HFFc6 (cell line): ENCODE measurements around the gene FBXW11. TPM values are rescaled to one million over a fixed set of nuclear protein-coding genes. Genes with fewer than 3 reads are reported as not detected.
"Not testable (repeated sequence)": the region's sequence is repeated elsewhere in the genome, so short reads cannot be mapped to it uniquely, and the experiment has no call there.

Source experiments
- DNase-seq: peaks from one replicate; pipeline ENCODE4 v3.0.0-alpha.2; 2018
- H3K27ac Mint-ChIP-seq: 2 replicates; pipeline ENCODE4 v1.8.0; 2020; ENCODE audit warnings: mild to moderate bottlenecking, mixed read lengths
- H3K27me3 Mint-ChIP-seq: 2 replicates; pipeline ENCODE4 v1.8.0; 2021; ENCODE audit warnings: mild to moderate bottlenecking, moderate library complexity, mixed read lengths; ENCODE audit not compliant: insufficient read depth
- H3K36me3 Mint-ChIP-seq: 2 replicates; pipeline ENCODE4 v1.8.0; 2021; ENCODE audit warnings: low read depth, mixed read lengths
- H3K4me1 Mint-ChIP-seq: 2 replicates; pipeline ENCODE4 v1.8.0; 2020; ENCODE audit warnings: low read depth, mixed read lengths
- H3K4me3 Mint-ChIP-seq: 2 replicates; pipeline ENCODE4 v1.8.0; 2020; ENCODE audit warnings: mild to moderate bottlenecking, moderate library complexity, mixed read lengths
- H3K9me3 Mint-ChIP-seq: 2 replicates; pipeline ENCODE4 v1.8.0; 2020; ENCODE audit warnings: mild to moderate bottlenecking, mixed read lengths
- CTCF ChIP-seq: fragments of 200-600 bp; sonication (generic); IDR thresholded peaks from 2 replicates; pipeline ENCODE4 v1.5.0; 2021; ENCODE audit warnings: antibody characterized with exemption, mild to moderate bottlenecking
- total RNA-seq, 6 experiments: library from RNA; stranded (reverse); fragmentation: NEBNext Ultra II Directional; extraction: Animal tissue kit (Norgen Biotek cat#: 25700); gene quantifications; 2 replicates in 1 of 6; 3 replicates in 5 of 6; pipeline ENCODE4 v1.2.3, GENCODE V29; 2021

FBXW11 gene
- total RNA-seq, 6 experiments from 2014 or later = 54.5 to 60.5 (median 58.5) TPM

DNA sequence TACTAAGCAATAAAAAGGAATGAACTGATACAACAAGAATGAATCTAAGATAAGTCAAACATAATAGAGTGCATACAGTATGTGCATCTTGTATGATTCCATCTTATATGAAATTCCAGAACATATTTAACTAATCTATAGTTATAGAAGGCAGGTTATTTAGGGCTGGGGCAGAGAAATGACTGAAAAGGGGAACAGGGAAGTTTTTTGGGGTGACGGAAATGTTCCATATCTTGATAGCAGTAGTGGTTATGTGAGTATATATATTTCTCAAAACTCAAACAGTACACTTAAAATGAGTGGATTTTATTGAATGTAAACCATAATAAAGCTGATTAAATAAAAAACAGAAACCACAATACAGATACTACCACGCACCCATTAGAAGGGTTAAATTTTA lies 24.6 kb downstream of the FBXW11 start:
- Mint-ChIP-seq H3K27me3 (no peaks in the 10 kb centered on the region; the same call in 1 of the 2 replicates), H3K4me3 (no peak overlapping the region)
- no peak for TF ChIP-seq CTCF

DNA sequence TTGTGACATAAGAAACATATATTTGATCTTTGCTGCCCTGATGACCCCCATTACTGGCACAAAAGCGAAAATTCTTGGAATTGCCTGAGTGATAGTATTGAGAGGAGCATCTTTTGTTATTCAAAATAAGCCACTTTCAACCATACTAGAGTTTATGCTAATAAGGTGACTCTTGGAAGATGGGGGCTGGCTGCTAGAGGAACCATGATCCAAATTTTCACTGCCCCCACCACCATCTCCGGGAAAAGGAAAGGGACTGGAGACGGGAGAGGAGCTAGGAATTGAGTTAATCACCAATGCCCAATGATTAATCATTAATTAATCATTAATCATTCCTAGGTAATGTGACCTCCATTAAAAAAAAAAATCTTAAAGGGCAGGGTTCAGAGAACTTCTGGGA lies 25.6 kb downstream of the FBXW11 start:
- H3K4me3 Mint-ChIP-seq = no peak overlapping the region
- H3K36me3 Mint-ChIP-seq = peaks cover 37% of the 10 kb centered on the region
- H3K27me3 Mint-ChIP-seq = no peaks in the 10 kb centered on the region; the same call in 1 of the 2 replicates
- H3K9me3 Mint-ChIP-seq = peaks cover 39% of the 10 kb centered on the region
- DNase-seq = no peak
- no peak for TF ChIP-seq CTCF
- H3K4me1 Mint-ChIP-seq = peaks cover 29% of the 10 kb centered on the region
- no peak overlapping the region for H3K27ac Mint-ChIP-seq

More for the DNA sequence above, 24.6 kb downstream of the FBXW11 start:
- peaks cover 39% of the 10 kb centered on the region for H3K9me3 Mint-ChIP-seq
- H3K27ac Mint-ChIP-seq = no peak overlapping the region
- H3K36me3 Mint-ChIP-seq = peaks cover 39% of the 10 kb centered on the region
- DNase-seq = no peak
- peaks cover 21% of the 10 kb centered on the region for H3K4me1 Mint-ChIP-seq

GRCh38 chr5:171979606-171980005 lies 26.8 kb downstream of the FBXW11 start:
- peaks cover 32% of the 10 kb centered on the region for H3K4me1 Mint-ChIP-seq
- TF ChIP-seq CTCF = no peak
- peaks cover 37% of the 10 kb centered on the region for H3K36me3 Mint-ChIP-seq
- H3K27me3 Mint-ChIP-seq = no peaks in the 10 kb centered on the region; the same call in 1 of the 2 replicates
- peaks cover 39% of the 10 kb centered on the region for H3K9me3 Mint-ChIP-seq
- H3K27ac Mint-ChIP-seq = no peak overlapping the region
- DNase-seq = no peak
- H3K4me3 Mint-ChIP-seq = no peak overlapping the region

GRCh38 chr5:171978519-171978918 lies 27.9 kb downstream of the FBXW11 start:
- Mint-ChIP-seq H3K27me3 (no peaks in the 10 kb centered on the region; the same call in 1 of the 2 replicates), H3K9me3 (peaks cover 39% of the 10 kb centered on the region), H3K4me3 (no peak overlapping the region), H3K27ac (no peak overlapping the region), H3K4me1 (peaks cover 23% of the 10 kb centered on the region), H3K36me3 (peaks cover 38% of the 10 kb centered on the region)
- TF ChIP-seq CTCF = no peak
- no peak for DNase-seq

- no peak for TF ChIP-seq CTCF
- H3K27ac Mint-ChIP-seq = no peak overlapping the region
- H3K27me3 Mint-ChIP-seq = no peaks in the 10 kb centered on the region; the same call in 1 of the 2 replicates
- no peak for DNase-seq
- H3K4me3 Mint-ChIP-seq = no peak overlapping the region
- peaks cover 26% of the 10 kb centered on the region for H3K4me1 Mint-ChIP-seq
- H3K9me3 Mint-ChIP-seq = peaks cover 39% of the 10 kb centered on the region
- peaks cover 42% of the 10 kb centered on the region for H3K36me3 Mint-ChIP-seq
Observed at GRCh38 chr5:171978016-171978415, 28.4 kb downstream of the FBXW11 start.

GRCh38 chr5:171977244-171977950 lies 29.0 kb downstream of the FBXW11 start:
- not testable (repeated sequence) for H3K27me3 Mint-ChIP-seq, DNase-seq, H3K4me3 Mint-ChIP-seq, H3K27ac Mint-ChIP-seq
- H3K36me3 Mint-ChIP-seq = peaks cover 42% of the 10 kb centered on the region
- peaks cover 28% of the 10 kb centered on the region for H3K4me1 Mint-ChIP-seq
- peaks cover 39% of the 10 kb centered on the region for H3K9me3 Mint-ChIP-seq
